SK-N-SH (cell line): ENCODE results near the gene FATE1. TPM values are rescaled to one million over a fixed set of nuclear protein-coding genes. Genes with fewer than 3 reads are reported as not detected.

Experiments used
- CTCF ChIA-PET: fragments of 300-600, 350-600 bp; formaldehyde crosslinking; extraction: SDS; loops from one replicate; lab custom pipeline; 2021; lab: Yijun Ruan, JAX
- POLR2A ChIA-PET: fragments of 350-600 bp; sonication (Branson Sonifier 250); formaldehyde crosslinking; extraction: SDS; loops from one replicate; lab custom pipeline; 2020; ENCODE audit warnings: antibody characterized with exemption, inconsistent platforms; lab: Yijun Ruan, JAX
- DNase-seq: peaks from one replicate; pipeline ENCODE4 v3.0.0; 2012
- H2AFZ ChIP-seq: fragments of 200-600 bp; sonication (generic); 2 replicates; pipeline ENCODE4 v1.8.1; 2016; ENCODE audit warnings: antibody characterized with exemption, mild to moderate bottlenecking, low read depth
- H3F3A ChIP-seq: fragments of 200-600 bp; sonication (generic); replicated peaks from 2 replicates; pipeline ENCODE3; 2016; ENCODE audit warnings: antibody characterized with exemption, mild to moderate bottlenecking; ENCODE audit not compliant: insufficient read depth
- H3K27ac ChIP-seq, 2 experiments: fragments of 200-500 bp in 1 of 2; fragments of 200-600 bp in 1 of 2; sonication (Bioruptor generic) in 1 of 2; sonication (generic), shearing (Covaris generic) in 1 of 2; 2 replicates each; pipeline versions ENCODE4 v1.5.1 to v1.6.1; 2014 to 2016; ENCODE audit warnings: low read depth in 2 of 2, inconsistent platforms in 1 of 2, low read length in 1 of 2, mild to moderate bottlenecking in 1 of 2, mixed read lengths in 1 of 2
- H3K27me3 ChIP-seq: fragments of 200-600 bp; sonication (generic), shearing (Covaris generic); 2 replicates; pipeline ENCODE4 v1.6.1; 2016; ENCODE audit warnings: mixed run types; ENCODE audit not compliant: insufficient read depth
- H3K36me3 ChIP-seq, 2 experiments: fragments of 200-500 bp in 1 of 2; fragments of 200-600 bp in 1 of 2; sonication (Bioruptor generic) in 1 of 2; sonication (generic) in 1 of 2; replicated peaks in 1 of 2; 2 replicates each; pipeline versions ENCODE3 to v1.5.1; 2014 to 2016; ENCODE audit warnings: low read length in 1 of 2, mild to moderate bottlenecking in 1 of 2; ENCODE audit not compliant: insufficient read depth in 2 of 2, control insufficient read depth in 1 of 2
- H3K4me1 ChIP-seq, 2 experiments: fragments of 200-500 bp in 1 of 2; fragments of 200-600 bp in 1 of 2; sonication (Bioruptor generic) in 1 of 2; sonication (generic), shearing (Covaris generic) in 1 of 2; 2 replicates each; pipeline versions ENCODE4 v1.5.1 to v1.6.1; 2014 to 2016; ENCODE audit warnings: low read depth in 1 of 2, low read length in 1 of 2, mixed run types in 1 of 2; ENCODE audit not compliant: insufficient read depth in 2 of 2, control insufficient read depth in 1 of 2
- H3K4me2 ChIP-seq: fragments of 200-600 bp; sonication (generic), shearing (Covaris generic); 2 replicates; pipeline ENCODE4 v1.6.1; 2017; ENCODE audit warnings: mixed run types
- H3K4me3 ChIP-seq, 2 experiments: fragments of 200-500 bp in 1 of 2; fragments of 200-600 bp in 1 of 2; sonication (Bioruptor generic) in 1 of 2; sonication (generic), shearing (Covaris generic) in 1 of 2; 2 replicates each; pipeline versions ENCODE4 v1.5.1 to v1.8.1; 2014 to 2016; ENCODE audit warnings: low read depth in 2 of 2, inconsistent platforms in 1 of 2, low read length in 1 of 2, mild to moderate bottlenecking in 1 of 2, mixed read lengths in 1 of 2, moderate library complexity in 1 of 2
- H3K79me2 ChIP-seq: fragments of 200-600 bp; sonication (generic); 2 replicates; pipeline ENCODE4 v1.8.1; 2017; ENCODE audit warnings: mild to moderate bottlenecking; ENCODE audit not compliant: insufficient read depth
- H3K9ac ChIP-seq: fragments of 200-600 bp; sonication (generic); 2 replicates; pipeline ENCODE4 v1.6.1; 2017; ENCODE audit warnings: mixed run types
- H3K9me2 ChIP-seq: fragments of 200-600 bp; sonication (generic); 2 replicates; pipeline ENCODE4 v1.6.1; 2017; ENCODE audit warnings: mixed run types
- H3K9me3 ChIP-seq: fragments of 200-600 bp; sonication (generic); 2 replicates; pipeline ENCODE4 v1.6.1; 2017; ENCODE audit warnings: mixed run types, mild to moderate bottlenecking, moderate library complexity
- H4K20me1 ChIP-seq: fragments of 200-600 bp; sonication (generic); 2 replicates; pipeline ENCODE4 v1.6.1; 2017; ENCODE audit warnings: mild to moderate bottlenecking, mixed run types; ENCODE audit not compliant: insufficient read depth
- ELF1 ChIP-seq: IDR thresholded peaks from 2 replicates; pipeline ENCODE4 v1.4.0; 2012
- EP300 ChIP-seq, 2 experiments: IDR thresholded peaks; 2 replicates each; pipeline versions ENCODE4 v1.4.0 to v1.6.1; 2012; ENCODE audit warnings: borderline replicate concordance in 1 of 2, low read depth in 1 of 2, low read length in 1 of 2
- JUND ChIP-seq: IDR thresholded peaks from 2 replicates; pipeline ENCODE4 v1.4.0; 2012
- MXI1 ChIP-seq: IDR thresholded peaks from 2 replicates; pipeline ENCODE4 v1.6.1; 2012; ENCODE audit warnings: mild to moderate bottlenecking, low read depth, low read length, improper control_type of control experiment
- RCOR1 ChIP-seq: fragments of 150-350 bp; IDR thresholded peaks from 2 replicates; pipeline ENCODE4 v1.6.1; 2017; ENCODE audit warnings: antibody characterized with exemption, low read length
- REST ChIP-seq: IDR thresholded peaks from 2 replicates; pipeline ENCODE4 v1.6.1; 2012; ENCODE audit warnings: mild to moderate bottlenecking, low read depth, low read length, moderate library complexity
- RXRA ChIP-seq: IDR thresholded peaks from 2 replicates; pipeline ENCODE4 v1.4.0; 2012; ENCODE audit warnings: low read depth, mild to moderate bottlenecking, borderline replicate concordance
- SIN3A ChIP-seq: IDR thresholded peaks from 2 replicates; pipeline ENCODE4 v1.6.1; 2012; ENCODE audit warnings: low read depth, mild to moderate bottlenecking, low read length, moderate library complexity, borderline replicate concordance
- TAF1 ChIP-seq: IDR thresholded peaks from 2 replicates; pipeline ENCODE4 v1.6.1; 2012; ENCODE audit warnings: low read depth, mild to moderate bottlenecking, low read length, moderate library complexity, borderline replicate concordance
- USF1 ChIP-seq: IDR thresholded peaks from 2 replicates; pipeline ENCODE4 v1.4.0; 2012; ENCODE audit warnings: low read depth, borderline replicate concordance
- USF2 ChIP-seq: fragments of 150-350 bp; IDR thresholded peaks from 2 replicates; pipeline ENCODE4 v1.6.1; 2017; ENCODE audit warnings: antibody characterized with exemption, low read length, low read depth, borderline replicate concordance
- WGBS: methylation state at CpG from one replicate; pipeline ENCODE4 v1.1.6; 2017; ENCODE audit warnings: low lambda C conversion rate; 5-methylcytosine and 5-hydroxymethylcytosine counted together
- polyA plus RNA-seq, 3 experiments: library from polyadenylated mRNA; depleted of rRNA; stranded (reverse); fragments of >200 nt; gene quantifications; 2 replicates each; pipeline ENCODE4 v1.2.3, GENCODE V29; 2012

The FATE1 gene
- polyA plus RNA-seq, 1 of the 3 experiments (the other 2 are of a cell fraction) = not detected

- TF ChIP-seq USF2 (no peak), JUND (no peak), EP300 (IDR thresholded peaks at IDR 0.05; ENCODE audit: borderline replicate concordance in 1 of 2, low read depth in 1 of 2, low read length in 1 of 2) (no peak)
These were observed 14.8 kb upstream of the FATE1 start (continued) for GRCh38 chrX:151701071-151701470.

GRCh38 chrX:151701531-151701930, 14.3 kb upstream of the FATE1 start:
- CTCF ChIA-PET = no interaction called here
- Histone ChIP-seq H3K36me3 (no peaks in the 10 kb centered on the region), H3K9me3 (no peaks in the 10 kb centered on the region)
- no peak for TF ChIP-seq USF1
- no peak for TF ChIP-seq RCOR1
- no peak for TF ChIP-seq ELF1
- TF ChIP-seq REST = no peak
- no peak for TF ChIP-seq RXRA
- TF ChIP-seq SIN3A = no peak
- TF ChIP-seq MXI1 = no peak
- no peak for TF ChIP-seq TAF1
- no peak for TF ChIP-seq EP300 (IDR thresholded peaks at IDR 0.05; ENCODE audit: borderline replicate concordance in 1 of 2, low read depth in 1 of 2, low read length in 1 of 2)
- TF ChIP-seq, all 33 proteins: peak for 0
- no peaks in the 10 kb centered on the region for H3F3A ChIP-seq
- no peak for DNase-seq
- no peaks in the 10 kb centered on the region for H3K4me1 ChIP-seq
- H3K9me2 ChIP-seq = no peaks in the 10 kb centered on the region
- H3K4me3 ChIP-seq = no peak overlapping the region
- no peak overlapping the region for H2AFZ ChIP-seq
- no peak overlapping the region for H3K27ac ChIP-seq
- no peak overlapping the region for H3K4me2 ChIP-seq
- H3K9ac ChIP-seq = no peak overlapping the region
- no peaks in the 10 kb centered on the region for H3K79me2 ChIP-seq
- POLR2A ChIA-PET = no interaction called here
- WGBS = 11% methylated on average over 7 of the region's 7 CpGs
- H4K20me1 ChIP-seq = no peaks in the 10 kb centered on the region
- H3K27me3 ChIP-seq = peaks cover 14% of the 10 kb centered on the region
